Colonic mucosa (tissue), 4 donors: Measurements from ENCODE around the gene OR1L4. TPM values are rescaled to one million over a fixed set of nuclear protein-coding genes. Genes with fewer than 3 reads are reported as not detected.

Experiments used
- DNase-seq: peaks from one replicate; pipeline ENCODE4 v3.0.0-alpha.2; 2020
- H3K27ac ChIP-seq: fragments of 200-600 bp; one replicate; pipeline ENCODE4 v1.8.0; 2021
- H3K27me3 ChIP-seq: fragments of 200-600 bp; one replicate; pipeline ENCODE4 v1.8.0; 2021
- H3K36me3 ChIP-seq: fragments of 200-600 bp; one replicate; pipeline ENCODE4 v1.8.0; 2021
- H3K4me1 ChIP-seq: fragments of 200-600 bp; one replicate; pipeline ENCODE4 v1.8.0; 2021; ENCODE audit warnings: mild to moderate bottlenecking
- H3K4me3 ChIP-seq: fragments of 200-600 bp; one replicate; pipeline ENCODE4 v1.8.0; 2021
- H3K9ac ChIP-seq, 2 donors: one replicate each; pipeline ENCODE4 v1.7.0; 2013; ENCODE audit warnings: control low read depth in 2 of 2, low read depth in 2 of 2, low read length in 2 of 2
- H3K9me3 ChIP-seq: fragments of 200-600 bp; one replicate; pipeline ENCODE4 v1.8.0; 2021
- CTCF ChIP-seq: fragments of 200-600 bp; IDR thresholded peaks from one replicate; pipeline ENCODE4 v1.8.0; 2022; ENCODE audit warnings: antibody characterized with exemption, mild to moderate bottlenecking
- intact Hi-C: fragments of 100-400 bp; cut with DNase I; formaldehyde crosslinking; loops from one replicate; pipeline ENCODE4 v1.14.1; 2022
- total RNA-seq, 2 donors: library from RNA; stranded (reverse); fragmentation: NEBNext Ultra II Directional in 1 of 2; extraction: Animal tissue kit (Norgen Biotek cat#: 25700) in 1 of 2; gene quantifications; one replicate each; pipeline ENCODE4 v1.2.1, GENCODE V29; 2021
- donor health status: healthy.
- donor health status: DM: no; HTN: no; CAD: no.
- donor health status: DM: no; HTN: no; CAD: no.

Gene OR1L4
- total RNA-seq, 2 donors from 2014 or later = not detected

- DNase-seq = no peak
- TF ChIP-seq CTCF = no peak
- intact Hi-C loops = no loop called here
- H3K9me3 ChIP-seq = no peaks in the 10 kb centered on the region
- H3K27me3 ChIP-seq = no peaks in the 10 kb centered on the region
- H3K9ac ChIP-seq = no peak within 1 kb of the TSS
- no peaks in the 10 kb centered on the region for H3K36me3 ChIP-seq
- no peak within 1 kb of the TSS for H3K27ac ChIP-seq
- H3K4me3 ChIP-seq = no peak within 1 kb of the TSS
- H3K4me1 ChIP-seq = no peaks in the 10 kb centered on the region
Observed at GRCh38 chr9:122742003-122742402, 18.2 kb downstream of the OR1L4 start, which contains the start of gene OR1L6. Gene OR1L6 (plus strand): TSS chr9:122742303. CDS start chr9:122749848, 7,545 bp downstream.

DNA sequence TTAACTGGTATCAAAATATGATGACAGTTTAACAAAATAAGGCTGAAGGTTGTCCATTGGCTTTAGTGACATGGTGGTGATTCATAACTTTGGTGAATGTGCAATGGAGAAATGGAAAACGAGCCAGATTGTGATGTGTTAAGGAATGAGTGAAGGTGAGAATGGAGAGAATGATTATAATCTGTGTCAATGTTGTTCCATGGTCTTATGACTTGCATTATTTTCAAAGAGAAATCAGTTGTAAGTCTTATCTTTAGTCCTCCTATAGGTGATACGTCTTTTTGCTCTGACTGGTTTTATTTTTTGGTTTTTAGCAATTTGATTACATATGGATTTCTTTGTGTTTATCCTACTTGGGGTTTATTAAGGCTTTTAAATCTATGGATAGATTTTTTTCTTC lies 31.0 kb downstream of the OR1L4 start:
- no peak for DNase-seq
- Histone ChIP-seq H3K27ac (no peak overlapping the region), H3K4me1 (no peaks in the 10 kb centered on the region), H3K27me3 (no peaks in the 10 kb centered on the region), H3K4me3 (no peak overlapping the region), H3K9ac (no peak overlapping the region), H3K36me3 (no peaks in the 10 kb centered on the region), H3K9me3 (no peaks in the 10 kb centered on the region)
- intact Hi-C loops = no loop called here
- no peak for TF ChIP-seq CTCF

- no peak overlapping the region for H3K4me3 ChIP-seq
- H3K9ac ChIP-seq = no peak overlapping the region
- H3K9me3 ChIP-seq = no peaks in the 10 kb centered on the region
- intact Hi-C loops = no loop called here
- H3K27ac ChIP-seq = no peak overlapping the region
- TF ChIP-seq CTCF = no peak
- DNase-seq = no peak
- no peaks in the 10 kb centered on the region for H3K36me3 ChIP-seq
- H3K4me1 ChIP-seq = no peaks in the 10 kb centered on the region
- H3K27me3 ChIP-seq = no peaks in the 10 kb centered on the region
Observed at GRCh38 chr9:122767817-122768216, 44.0 kb downstream of the OR1L4 start.

Other genes starting within 250 kb of the OR1L4 start
- not detected for gene OR1J1, start 246.1 kb upstream of the OR1L4 start, total RNA-seq
- not detected for gene OR1J2, start 213.2 kb upstream of the OR1L4 start, total RNA-seq
- gene OR1J4, start 204.8 kb upstream of the OR1L4 start, total RNA-seq = not detected
- not detected for gene OR1N1, start 196.7 kb upstream of the OR1L4 start, total RNA-seq
- not detected for gene OR1N2, start 170.9 kb upstream of the OR1L4 start, total RNA-seq
- gene OR1L8, start 140.6 kb upstream of the OR1L4 start, total RNA-seq = not detected
- not detected for gene OR1Q1, start 109.3 kb upstream of the OR1L4 start, total RNA-seq
- gene OR1B1, start 66.4 kb upstream of the OR1L4 start, total RNA-seq = not detected
- not detected for gene OR1L1, start 62.3 kb upstream of the OR1L4 start, total RNA-seq
- not detected for gene OR1L3, start 48.9 kb upstream of the OR1L4 start, total RNA-seq
- not detected for gene OR1L6, start 18.3 kb downstream of the OR1L4 start, total RNA-seq
- not detected for gene OR5C1, start 64.9 kb downstream of the OR1L4 start, total RNA-seq
- gene OR1K1, start 76.1 kb downstream of the OR1L4 start, total RNA-seq = not detected
- 10 to 100 TPM; 14.9 to 16.2 TPM for gene PDCL, start 104.6 kb downstream of the OR1L4 start, total RNA-seq
- gene RC3H2, start 181.4 kb downstream of the OR1L4 start, total RNA-seq = 10 to 100 TPM; 34.4 to 44.9 TPM
- 1 to 10 TPM; 6.6 to 8.4 TPM for gene ZBTB6, start 189.3 kb downstream of the OR1L4 start, total RNA-seq
- gene ZBTB26, start 207.5 kb downstream of the OR1L4 start, total RNA-seq = 1 to 10 TPM; 4.3 to 6.5 TPM
- gene RABGAP1, start 217.0 kb downstream of the OR1L4 start, total RNA-seq = 10 to 100 TPM; 40.9 to 49.4 TPM